SU-DHL-6 (cell line): ENCODE results near the gene MEIS2.

Source experiments
- H2AFZ ChIP-seq: fragments of 200-600 bp; sonication (generic); 2 replicates; pipeline ENCODE4 v1.6.1; 2014; ENCODE audit warnings: low read depth, mild to moderate bottlenecking, moderate library complexity, mixed read lengths, antibody characterized with exemption, low read length; ENCODE audit not compliant: severe bottlenecking
- H3F3A ChIP-seq: fragments of 200-600 bp; shearing (Covaris generic); 2 replicates; pipeline ENCODE4 v1.6.0; 2016; ENCODE audit warnings: antibody characterized with exemption, mild to moderate bottlenecking; ENCODE audit not compliant: insufficient read depth
- H3K27ac ChIP-seq: fragments of 200-600 bp; sonication (generic); 2 replicates; pipeline ENCODE4 v1.5.1; 2016; ENCODE audit warnings: low read depth, mild to moderate bottlenecking, low read length, moderate library complexity, mixed read lengths
- H3K27me3 ChIP-seq: fragments of 200-600 bp; sonication (generic), shearing (Covaris generic); 2 replicates; pipeline ENCODE4 v1.6.0; 2014; ENCODE audit warnings: mild to moderate bottlenecking, low read length
- H3K36me3 ChIP-seq: fragments of 200-600 bp; sonication (generic); 2 replicates; pipeline ENCODE4 v1.6.1; 2014; ENCODE audit warnings: mild to moderate bottlenecking, low read length, mixed read lengths
- H3K4me2 ChIP-seq: fragments of 300-600, 200-600 bp; shearing (Covaris generic), sonication (generic); 2 replicates; pipeline ENCODE4 v1.6.0; 2014; ENCODE audit warnings: low read length, low read depth, mild to moderate bottlenecking; ENCODE audit not compliant: poor library complexity, severe bottlenecking
- H3K4me3 ChIP-seq: fragments of 200-600 bp; sonication (generic); 2 replicates; pipeline ENCODE4 v1.5.1; 2014; ENCODE audit warnings: antibody characterized with exemption, low read length, mild to moderate bottlenecking, mixed read lengths; ENCODE audit not compliant: insufficient read depth, poor library complexity, severe bottlenecking
- H3K79me2 ChIP-seq: fragments of 200-600 bp; sonication (generic); 2 replicates; pipeline ENCODE4 v1.6.1; 2014; ENCODE audit warnings: mild to moderate bottlenecking, low read length, moderate library complexity; ENCODE audit not compliant: insufficient read depth
- H3K9ac ChIP-seq: fragments of 200-600 bp; sonication (generic); 2 replicates; pipeline ENCODE4 v1.7.0; 2014; ENCODE audit warnings: mild to moderate bottlenecking, low read length
- H3K9me2 ChIP-seq: fragments of 200-600 bp; sonication (generic); replicated peaks from 2 replicates; pipeline ENCODE4 v1.6.1; 2014; ENCODE audit warnings: low read length; ENCODE audit not compliant: insufficient read depth
- H3K9me3 ChIP-seq: fragments of 200-600 bp; sonication (generic); 2 replicates; pipeline ENCODE4 v1.6.1; 2014; ENCODE audit warnings: low read length, mixed read lengths; ENCODE audit not compliant: insufficient read depth
- H4K20me1 ChIP-seq: fragments of 200-600 bp; sonication (generic); 2 replicates; pipeline ENCODE4 v1.6.1; 2014; ENCODE audit warnings: low read depth, mild to moderate bottlenecking, antibody characterized with exemption, low read length, moderate library complexity, mixed read lengths
- CTCF ChIP-seq: fragments of 200-600 bp; sonication (generic); IDR thresholded peaks from one replicate; pipeline ENCODE4 v1.5.1; 2017; ENCODE audit warnings: antibody characterized with exemption, mild to moderate bottlenecking, low read length, moderate library complexity; ENCODE audit not compliant: insufficient read depth, poor library complexity, severe bottlenecking
- EZH2phosphoT487 ChIP-seq: fragments of 200-600 bp; sonication (generic), shearing (Covaris generic); conservative IDR thresholded peaks from 2 replicates; pipeline ENCODE4 v1.6.1; 2018; ENCODE audit warnings: mild to moderate bottlenecking, antibody characterized with exemption, low read length, moderate library complexity, mixed read lengths

Gene MEIS2

GRCh38 chr15:36938131-36938530 is 162.2 kb downstream of the MEIS2 start:
- no peak overlapping the region for H3K4me3 ChIP-seq
- H4K20me1 ChIP-seq = no peaks in the 10 kb centered on the region
- no peaks in the 10 kb centered on the region for H3K9me2 ChIP-seq
- H3K79me2 ChIP-seq = no peaks in the 10 kb centered on the region
- no peak overlapping the region for H3K4me2 ChIP-seq
- H3K27ac ChIP-seq = no peak overlapping the region
- TF ChIP-seq EZH2phosphoT487 (no peak), CTCF (no peak)
- H3K9ac ChIP-seq = no peak overlapping the region
- no peaks in the 10 kb centered on the region for H3F3A ChIP-seq
- no peaks in the 10 kb centered on the region for H3K9me3 ChIP-seq
- H3K27me3 ChIP-seq = no peaks in the 10 kb centered on the region
- no peak overlapping the region for H2AFZ ChIP-seq
- H3K36me3 ChIP-seq = no peaks in the 10 kb centered on the region

GRCh38 chr15:36936613-36937012 is 163.7 kb downstream of the MEIS2 start:
- Histone ChIP-seq H3K9me3 (no peaks in the 10 kb centered on the region), H2AFZ (no peak overlapping the region), H3K27ac (no peak overlapping the region), H4K20me1 (no peaks in the 10 kb centered on the region), H3K79me2 (no peaks in the 10 kb centered on the region), H3K4me3 (no peak overlapping the region), H3K4me2 (no peak overlapping the region), H3K36me3 (no peaks in the 10 kb centered on the region), H3K9ac (no peak overlapping the region), H3K27me3 (no peaks in the 10 kb centered on the region), H3F3A (no peaks in the 10 kb centered on the region), H3K9me2 (no peaks in the 10 kb centered on the region)
- TF ChIP-seq EZH2phosphoT487 (no peak), CTCF (no peak)

GRCh38 chr15:36933255-36933990 is 166.9 kb downstream of the MEIS2 start:
- H3K4me3 ChIP-seq = no peak overlapping the region
- no peak for TF ChIP-seq CTCF
- TF ChIP-seq EZH2phosphoT487 = no peak
- no peak overlapping the region for H3K27ac ChIP-seq
- H3K9ac ChIP-seq = no peak overlapping the region
- H3K27me3 ChIP-seq = no peaks in the 10 kb centered on the region
- H3K79me2 ChIP-seq = no peaks in the 10 kb centered on the region
- no peak overlapping the region for H2AFZ ChIP-seq
- peaks cover 5% of the 10 kb centered on the region; the same call in 1 of the 2 replicates for H3K36me3 ChIP-seq
- H3K9me3 ChIP-seq = no peaks in the 10 kb centered on the region
- no peak overlapping the region for H3K4me2 ChIP-seq
- H3F3A ChIP-seq = no peaks in the 10 kb centered on the region
- no peaks in the 10 kb centered on the region for H3K9me2 ChIP-seq
- H4K20me1 ChIP-seq = no peaks in the 10 kb centered on the region
